ENCODE results near the gene GCK. TPM values are rescaled to one million over a fixed set of nuclear protein-coding genes. Genes with fewer than 3 reads are reported as not detected.
A peak's percentile ranks its signal among the peaks of the same experiment; 100 is the strongest.

The GCK gene
- total RNA-seq, 2 donors from 2014 or later: 0.91 to 2.7 TPM

- 85% methylated on average over 12 of the region's 18 CpGs for WGBS
- no peaks in the 10 kb centered on the region for H3K27me3 ChIP-seq (replicated peaks; ENCODE audit: insufficient read depth)
- H3K27ac ChIP-seq: no peak overlapping the region
- no peaks in the 10 kb centered on the region for H3K36me3 ChIP-seq
- H3K4me3 ChIP-seq: no peak overlapping the region
- H3K9me3 ChIP-seq: no peaks in the 10 kb centered on the region
- no peak for DNase-seq (ENCODE audit: low spot score)
- intact Hi-C loops (cut with DNase I): loop anchor here (10.0 kb wide), 1 partner anchor 387 kb away; the partner anchor contains the start of gene NUDCD3
- H3K4me1 ChIP-seq (replicated peaks): no peaks in the 10 kb centered on the region
- TF ChIP-seq POLR2A (IDR thresholded peaks at IDR 0.05) (no peak), POLR2AphosphoS5 (IDR thresholded peaks at IDR 0.05) (no peak)
- TF ChIP-seq, protein P1, sequence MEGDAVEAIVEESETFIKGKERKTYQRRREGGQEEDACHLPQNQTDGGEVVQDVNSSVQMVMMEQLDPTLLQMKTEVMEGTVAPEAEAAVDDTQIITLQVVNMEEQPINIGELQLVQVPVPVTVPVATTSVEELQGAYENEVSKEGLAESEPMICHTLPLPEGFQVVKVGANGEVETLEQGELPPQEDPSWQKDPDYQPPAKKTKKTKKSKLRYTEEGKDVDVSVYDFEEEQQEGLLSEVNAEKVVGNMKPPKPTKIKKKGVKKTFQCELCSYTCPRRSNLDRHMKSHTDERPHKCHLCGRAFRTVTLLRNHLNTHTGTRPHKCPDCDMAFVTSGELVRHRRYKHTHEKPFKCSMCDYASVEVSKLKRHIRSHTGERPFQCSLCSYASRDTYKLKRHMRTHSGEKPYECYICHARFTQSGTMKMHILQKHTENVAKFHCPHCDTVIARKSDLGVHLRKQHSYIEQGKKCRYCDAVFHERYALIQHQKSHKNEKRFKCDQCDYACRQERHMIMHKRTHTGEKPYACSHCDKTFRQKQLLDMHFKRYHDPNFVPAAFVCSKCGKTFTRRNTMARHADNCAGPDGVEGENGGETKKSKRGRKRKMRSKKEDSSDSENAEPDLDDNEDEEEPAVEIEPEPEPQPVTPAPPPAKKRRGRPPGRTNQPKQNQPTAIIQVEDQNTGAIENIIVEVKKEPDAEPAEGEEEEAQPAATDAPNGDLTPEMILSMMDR (IDR thresholded peaks at IDR 0.05): no peak
These were observed 81.9 kb downstream of the GCK start for GRCh38 chr7:44107116-44107960.

- no peaks in the 10 kb centered on the region for H3K36me3 ChIP-seq
- intact Hi-C loops (cut with DNase I): loop anchor here (10.0 kb wide), 1 partner anchor 388 kb away; the partner anchor contains the start of gene NUDCD3
- 89% methylated on average over 9 of the region's 10 CpGs for WGBS
- H3K4me3 ChIP-seq: no peak overlapping the region
- no peaks in the 10 kb centered on the region for H3K9me3 ChIP-seq
- H3K27me3 ChIP-seq (replicated peaks; ENCODE audit: insufficient read depth): no peaks in the 10 kb centered on the region
- H3K27ac ChIP-seq: no peak overlapping the region
- no peak for DNase-seq (ENCODE audit: low spot score)
- TF ChIP-seq POLR2A (IDR thresholded peaks at IDR 0.05) (no peak), POLR2AphosphoS5 (IDR thresholded peaks at IDR 0.05) (no peak)
- TF ChIP-seq, protein P1 (IDR thresholded peaks at IDR 0.05): no peak
- no peaks in the 10 kb centered on the region for H3K4me1 ChIP-seq (replicated peaks)
These were observed 82.8 kb downstream of the GCK start for GRCh38 chr7:44106311-44107065.

DNA sequence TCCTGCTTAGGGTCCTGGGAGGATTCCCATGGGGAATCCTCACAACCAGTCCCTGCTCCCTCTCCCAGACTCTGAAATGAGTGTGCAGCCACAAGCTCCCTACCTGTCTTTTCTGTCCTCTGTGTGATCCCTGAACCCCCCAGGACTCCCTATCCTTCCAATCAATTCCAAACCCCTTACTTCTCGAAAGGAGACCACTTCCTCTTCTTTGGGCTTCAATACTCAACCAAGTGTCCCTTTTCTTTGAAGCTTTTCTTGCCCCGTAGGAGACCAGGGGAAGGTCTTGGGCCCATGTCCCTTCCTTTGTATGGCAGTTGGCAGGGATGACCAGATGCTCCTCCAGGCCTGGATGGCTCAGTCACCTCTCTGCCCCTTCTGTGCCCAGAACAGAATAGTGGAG lies 83.4 kb downstream of the GCK start:
- Histone ChIP-seq H3K36me3 (no peaks in the 10 kb centered on the region), H3K27ac (peak overlapping the region; percentile 71 to 79), H3K4me3 (peak overlapping the region in 1 of 2 donors; percentile 37), H3K4me1 (replicated peaks) (no peaks in the 10 kb centered on the region), H3K9me3 (no peaks in the 10 kb centered on the region), H3K27me3 (replicated peaks; ENCODE audit: insufficient read depth) (no peaks in the 10 kb centered on the region)
- TF ChIP-seq, protein P1 (IDR thresholded peaks at IDR 0.05): no peak
- no peak for TF ChIP-seq POLR2AphosphoS5 (IDR thresholded peaks at IDR 0.05)
- TF ChIP-seq POLR2A (IDR thresholded peaks at IDR 0.05): no peak
- intact Hi-C loops (cut with DNase I): loop anchor here (10.0 kb wide), 1 partner anchor 389 kb away; the partner anchor contains the start of gene NUDCD3
- 81% methylated on average over 2 of the region's 2 CpGs for WGBS
- DNase-seq (ENCODE audit: low spot score): no peak

DNA sequence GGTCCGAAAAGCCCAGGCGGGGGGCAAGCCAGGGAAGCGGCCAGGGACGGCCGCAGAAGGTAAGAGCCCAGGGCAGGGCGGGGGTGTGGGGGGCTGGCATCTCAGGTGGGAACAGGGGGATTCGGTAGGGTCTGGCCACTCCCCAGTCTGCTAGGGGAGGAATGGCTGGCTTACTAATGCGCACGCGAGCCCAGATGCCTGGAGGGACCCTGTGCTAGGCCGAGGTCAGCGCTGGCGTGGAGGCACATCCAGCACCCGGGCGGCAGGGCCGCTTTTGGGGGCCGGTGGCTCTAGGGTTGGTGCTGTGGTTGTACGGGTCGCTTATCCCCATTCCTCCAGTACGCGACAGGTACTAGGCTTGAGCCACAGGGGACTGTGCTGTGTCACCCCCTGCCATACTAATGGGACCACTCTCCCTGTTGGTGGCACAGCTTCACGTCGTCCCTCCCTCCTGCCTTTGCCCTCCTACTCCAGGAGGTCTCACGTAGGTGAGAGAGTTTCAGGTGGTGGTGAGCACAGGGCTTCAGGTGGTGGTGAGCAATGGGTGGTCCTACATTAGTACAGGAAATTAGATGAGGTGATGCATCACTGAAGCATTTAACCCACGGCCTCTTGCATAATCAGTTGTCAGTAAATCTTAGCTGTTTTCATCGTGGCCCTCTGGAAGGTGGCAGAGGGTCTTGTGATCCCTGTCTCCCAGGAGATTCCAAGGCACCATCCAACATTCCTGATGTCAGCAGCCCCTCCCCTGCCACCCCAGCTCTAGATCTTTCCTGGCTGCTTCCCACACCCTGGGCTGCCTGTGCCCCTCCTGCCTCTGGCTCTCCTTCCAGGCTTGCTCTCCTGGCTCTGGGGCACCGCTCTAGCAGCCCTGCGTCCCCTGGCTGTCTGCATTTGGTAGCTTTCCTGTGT lies 84.1 kb downstream of the GCK start:
- DNase-seq (ENCODE audit: low spot score): no peak
- Histone ChIP-seq H3K27ac (peak overlapping the region; percentile 71 to 79), H3K4me1 (replicated peaks) (no peaks in the 10 kb centered on the region), H3K4me3 (peak overlapping the region; percentile 35 to 37), H3K9me3 (no peaks in the 10 kb centered on the region), H3K36me3 (no peaks in the 10 kb centered on the region), H3K27me3 (replicated peaks; ENCODE audit: insufficient read depth) (no peaks in the 10 kb centered on the region)
- intact Hi-C loops (cut with DNase I): loop anchor here (10.0 kb wide), 1 partner anchor 390 kb away; the partner anchor contains the start of gene NUDCD3
- 26% methylated on average over 28 of the region's 28 CpGs for whole genome bisulfite sequencing
- TF ChIP-seq POLR2A (IDR thresholded peaks at IDR 0.05) (no peak), POLR2AphosphoS5 (IDR thresholded peaks at IDR 0.05) (peak; percentile 16)
- TF ChIP-seq, protein P1 (IDR thresholded peaks at IDR 0.05): no peak
